Mucosa of descending colon (tissue), 3 donors: Measurements from ENCODE around the gene BANP. TPM values are rescaled to one million over a fixed set of nuclear protein-coding genes. Genes with fewer than 3 reads are reported as not detected.
A peak's percentile ranks its signal among the peaks of the same experiment; 100 is the strongest.

Experiments
- ATAC-seq: fragments of 200-7000 bp; cut with Tn5 transposase; one replicate; pipeline ENCODE4 v1.9.1; 2020; ENCODE audit warnings: mild to moderate bottlenecking, moderate library complexity
- DNase-seq, 3 donors: peaks; one replicate each; pipeline ENCODE4 v3.0.0-alpha.2; 2020
- H3K36me3 ChIP-seq: fragments of 200-600 bp; one replicate; pipeline ENCODE4 v1.8.0; 2021; ENCODE audit warnings: low read depth, mild to moderate bottlenecking
- H3K4me1 ChIP-seq: fragments of 200-600 bp; one replicate; pipeline ENCODE4 v1.8.0; 2021; ENCODE audit warnings: low read depth, mild to moderate bottlenecking
- H3K4me3 ChIP-seq: fragments of 200-600 bp; one replicate; pipeline ENCODE4 v1.8.0; 2021; ENCODE audit warnings: mild to moderate bottlenecking
- H3K9me3 ChIP-seq: fragments of 200-600 bp; one replicate; pipeline ENCODE4 v1.8.0; 2021; ENCODE audit warnings: mild to moderate bottlenecking
- intact Hi-C, 2 donors: fragments of 100-400 bp; cut with DNase I in 1 of 2; cut with micrococcal nuclease in 1 of 2; formaldehyde crosslinking; loops; one replicate each; pipeline versions ENCODE4 v1.11.0 to v1.11.1; 2022; cut with DNase I, micrococcal nuclease
- total RNA-seq, 3 donors: library from RNA; stranded (reverse); fragmentation: NEBNext Ultra II Directional in 2 of 3; extraction: Animal tissue kit (Norgen Biotek cat#: 25700) in 2 of 3; gene quantifications; one replicate each; pipeline versions ENCODE4 v1.2.1 to v1.2.4, GENCODE V29; 2021 to 2023
- TF ChIP-seq, protein P1 (sequence below): fragments of 200-600 bp; IDR thresholded peaks from one replicate; pipeline ENCODE4 v1.8.0; 2022; ENCODE audit warnings: antibody characterized with exemption, mild to moderate bottlenecking
- donor health status: DM: no; HTN: no; CAD: no; lungs with moderate emphysema.
- donor health status: DM: no; HTN: no; CAD: no.
- donor health status: DM: no; HTN: yes; CAD: no.

Gene BANP
- total RNA-seq, 3 donors from 2014 or later, result 24.4 to 36.0 (median 26.1) TPM

DNA sequence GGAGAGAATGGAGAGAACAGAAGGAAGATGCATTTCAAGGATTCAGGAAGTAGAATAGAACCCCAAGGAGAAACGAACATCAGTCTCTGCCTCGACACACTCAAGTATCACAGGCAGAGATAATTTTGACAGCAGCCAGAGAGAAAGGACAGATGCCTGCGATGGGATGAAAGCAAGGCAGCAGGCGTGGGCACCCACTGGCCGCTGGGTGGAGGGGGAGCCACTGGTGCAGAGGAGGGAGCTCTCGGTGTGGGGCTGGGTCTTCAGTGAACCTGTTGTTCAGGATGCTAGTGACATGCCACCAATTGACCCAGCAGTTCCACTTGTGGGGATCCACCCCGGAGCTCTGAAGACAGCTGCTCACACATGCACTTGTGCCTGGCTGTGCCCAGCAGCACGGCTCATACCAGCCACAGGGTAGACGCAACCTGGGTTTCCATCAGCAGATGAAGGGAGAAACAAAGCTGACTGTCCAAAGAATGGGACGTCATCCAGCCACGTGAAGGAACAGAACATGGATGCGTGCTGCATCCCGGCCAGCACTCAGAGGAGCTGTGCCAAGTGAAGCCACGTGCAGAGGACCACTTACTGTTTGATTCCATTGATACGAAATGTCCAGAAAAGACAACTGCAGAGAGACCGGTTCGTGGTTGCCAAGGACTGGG is 127.0 kb downstream of the BANP start:
- H3K4me3 ChIP-seq, result no peak overlapping the region
- ATAC-seq (no peak), DNase-seq (no peak)
- TF ChIP-seq, protein P1, sequence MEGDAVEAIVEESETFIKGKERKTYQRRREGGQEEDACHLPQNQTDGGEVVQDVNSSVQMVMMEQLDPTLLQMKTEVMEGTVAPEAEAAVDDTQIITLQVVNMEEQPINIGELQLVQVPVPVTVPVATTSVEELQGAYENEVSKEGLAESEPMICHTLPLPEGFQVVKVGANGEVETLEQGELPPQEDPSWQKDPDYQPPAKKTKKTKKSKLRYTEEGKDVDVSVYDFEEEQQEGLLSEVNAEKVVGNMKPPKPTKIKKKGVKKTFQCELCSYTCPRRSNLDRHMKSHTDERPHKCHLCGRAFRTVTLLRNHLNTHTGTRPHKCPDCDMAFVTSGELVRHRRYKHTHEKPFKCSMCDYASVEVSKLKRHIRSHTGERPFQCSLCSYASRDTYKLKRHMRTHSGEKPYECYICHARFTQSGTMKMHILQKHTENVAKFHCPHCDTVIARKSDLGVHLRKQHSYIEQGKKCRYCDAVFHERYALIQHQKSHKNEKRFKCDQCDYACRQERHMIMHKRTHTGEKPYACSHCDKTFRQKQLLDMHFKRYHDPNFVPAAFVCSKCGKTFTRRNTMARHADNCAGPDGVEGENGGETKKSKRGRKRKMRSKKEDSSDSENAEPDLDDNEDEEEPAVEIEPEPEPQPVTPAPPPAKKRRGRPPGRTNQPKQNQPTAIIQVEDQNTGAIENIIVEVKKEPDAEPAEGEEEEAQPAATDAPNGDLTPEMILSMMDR, result no peak
- intact Hi-C loops, result no loop called here
- H3K4me1 ChIP-seq, result no peaks in the 10 kb centered on the region
- no peaks in the 10 kb centered on the region for H3K36me3 ChIP-seq
- no peaks in the 10 kb centered on the region for H3K9me3 ChIP-seq

DNA sequence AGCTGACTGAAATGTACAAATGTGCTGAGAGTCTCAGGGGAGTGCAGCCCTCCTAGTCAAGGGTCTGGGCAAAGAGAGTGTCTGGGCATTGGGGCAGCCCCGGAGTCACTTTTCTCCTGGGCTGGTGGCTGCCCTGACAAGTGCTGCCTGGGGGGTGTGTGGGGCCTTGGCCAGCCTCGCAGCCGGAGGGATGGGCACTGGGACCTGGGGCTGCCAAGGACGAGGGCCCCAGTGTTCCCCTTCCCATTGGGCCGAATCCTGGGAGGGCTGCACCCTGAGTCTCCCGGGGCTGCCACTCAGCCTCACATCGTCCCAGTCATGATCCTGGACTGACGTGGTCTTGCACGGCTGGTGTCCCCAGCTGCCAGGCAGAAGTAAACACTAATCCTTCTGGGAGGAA is 132.3 kb downstream of the BANP start:
- peak in 1 of 3 donors; percentile 34 for DNase-seq
- ATAC-seq, result no peak
- TF ChIP-seq, protein P1, result no peak
- intact Hi-C loops, result no loop called here
- Histone ChIP-seq H3K36me3 (no peaks in the 10 kb centered on the region), H3K4me3 (no peak overlapping the region), H3K9me3 (no peaks in the 10 kb centered on the region), H3K4me1 (no peaks in the 10 kb centered on the region)

DNA sequence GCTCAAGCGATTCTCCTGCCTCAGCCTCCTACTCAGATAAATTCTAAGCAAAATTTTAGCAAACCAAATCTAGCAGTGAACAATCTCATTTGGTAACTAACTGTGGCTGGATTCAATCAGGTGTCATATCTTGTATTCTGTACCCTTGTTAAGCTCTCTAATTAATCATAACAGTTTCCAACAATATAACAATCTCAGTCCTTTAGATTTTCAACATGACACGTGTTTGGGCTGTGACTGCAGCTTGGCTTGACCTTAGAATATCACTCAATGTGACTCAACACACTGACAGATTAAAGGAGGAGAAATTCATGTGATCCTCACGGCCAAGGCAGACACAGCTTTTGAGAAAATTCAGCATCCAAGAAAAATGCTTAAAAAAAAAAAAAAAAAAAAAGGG is 133.6 kb downstream of the BANP start:
- DNase-seq, result no peak
- TF ChIP-seq, protein P1, result no peak
- Histone ChIP-seq H3K4me1 (no peaks in the 10 kb centered on the region), H3K9me3 (no peaks in the 10 kb centered on the region), H3K36me3 (no peaks in the 10 kb centered on the region), H3K4me3 (no peak overlapping the region)
- intact Hi-C loops, result no loop called here
- no peak for ATAC-seq

DNA sequence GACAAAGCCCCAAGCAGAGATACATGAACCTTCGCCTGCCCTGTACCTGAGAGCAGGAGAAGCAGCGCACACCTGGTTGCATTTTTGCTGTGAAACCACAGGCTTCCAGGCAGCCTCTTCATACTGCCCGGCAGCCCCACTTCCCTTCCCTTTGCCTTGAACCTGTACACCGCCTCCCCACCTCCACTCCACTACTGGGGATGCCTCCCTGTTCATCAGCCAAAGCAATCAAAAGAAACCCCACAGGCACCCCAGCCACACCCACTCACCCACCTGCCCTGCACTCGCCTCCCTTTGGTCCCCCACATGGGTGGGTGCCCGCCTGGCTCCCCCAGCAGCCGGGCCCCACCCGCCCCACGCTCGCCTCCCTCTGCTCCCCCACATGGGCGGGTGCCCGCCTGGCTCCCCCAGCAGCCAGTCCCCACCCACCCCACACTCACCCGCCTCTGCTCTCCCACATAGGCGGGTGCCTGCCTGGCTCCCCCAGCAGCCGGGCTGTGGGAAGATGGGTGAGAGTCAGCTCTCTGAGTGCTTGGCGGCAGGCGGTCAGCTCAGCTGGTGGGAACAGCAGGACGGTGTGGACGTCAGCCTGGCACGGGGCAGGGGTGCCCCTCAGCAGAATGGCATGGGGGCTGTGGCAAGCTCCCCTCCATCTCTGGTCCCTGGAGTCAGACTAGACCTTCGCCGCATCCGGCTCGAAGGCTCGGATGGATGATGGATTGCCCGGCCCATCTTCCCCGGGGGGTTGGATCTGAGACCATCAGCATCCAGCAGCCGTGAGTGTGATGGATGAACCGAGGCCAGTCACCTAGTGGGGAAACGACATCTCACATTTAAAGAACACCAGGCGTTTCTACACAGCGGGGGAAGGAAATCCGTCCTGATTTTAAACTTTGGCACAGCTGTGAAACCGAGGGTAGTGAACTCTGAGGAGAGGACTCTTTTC is 135.6 kb downstream of the BANP start:
- ATAC-seq, result no peak
- no peaks in the 10 kb centered on the region for H3K9me3 ChIP-seq
- no peaks in the 10 kb centered on the region for H3K4me1 ChIP-seq

DNA sequence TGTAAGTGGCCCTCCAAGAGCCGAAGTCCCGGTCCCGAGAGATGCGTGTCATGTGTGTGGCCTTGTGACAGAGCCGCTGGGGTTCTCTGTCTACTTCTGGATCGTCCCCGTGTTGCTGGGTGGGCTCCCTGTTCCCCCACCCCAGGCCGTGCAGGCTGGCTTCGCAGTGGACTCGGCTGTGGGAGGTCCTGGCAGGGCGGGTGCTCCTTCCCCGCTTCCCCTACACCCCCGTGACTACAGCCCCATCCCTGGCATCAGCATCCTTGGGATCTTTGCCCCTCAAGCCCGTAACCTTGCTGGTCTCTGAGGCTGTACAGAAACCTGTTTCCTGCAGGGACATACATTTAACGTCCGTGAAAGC is 136.3 kb downstream of the BANP start:
- no peaks in the 10 kb centered on the region for H3K36me3 ChIP-seq
- intact Hi-C loops, result no loop called here
- ATAC-seq (no peak), DNase-seq (peak in 1 of 3 donors; percentile 43)
- H3K4me3 ChIP-seq, result no peak overlapping the region
- no peaks in the 10 kb centered on the region for H3K9me3 ChIP-seq
- H3K4me1 ChIP-seq, result no peaks in the 10 kb centered on the region
- TF ChIP-seq, protein P1, result no peak

More for the DNA sequence above, 135.6 kb downstream of the BANP start:
- DNase-seq, result peak in 1 of 3 donors; percentile 38
- Histone ChIP-seq H3K4me3 (no peak overlapping the region), H3K36me3 (no peaks in the 10 kb centered on the region)
- intact Hi-C loops, result no loop called here
- TF ChIP-seq, protein P1, result no peak
